ENCODE measurements around the gene USP10. TPM values are rescaled to one million over a fixed set of nuclear protein-coding genes. Genes with fewer than 3 reads are reported as not detected.

Gene USP10
- total RNA-seq, 2 experiments from 2014 or later = 93.9 to 95.2 TPM

DNA sequence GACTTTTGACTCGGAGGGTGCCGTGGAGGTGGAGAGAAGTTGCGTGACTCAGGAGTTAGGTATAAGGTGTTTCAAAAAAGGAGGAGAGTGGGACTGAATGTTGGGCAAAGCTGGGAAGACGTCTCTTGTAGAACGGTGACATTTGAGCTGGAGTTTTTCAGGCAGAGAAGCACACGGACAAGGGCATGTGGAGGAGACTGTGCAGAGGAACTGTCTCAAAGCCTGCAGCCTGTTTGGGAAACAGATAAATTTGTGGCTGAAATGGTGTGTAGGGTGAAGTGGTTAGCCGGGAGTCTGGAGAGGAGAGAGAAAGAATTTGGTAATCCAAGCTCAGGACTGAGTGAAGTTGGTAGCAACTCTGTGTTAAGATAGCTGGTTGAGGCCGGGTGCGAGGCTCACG is 9.8 kb downstream of the USP10 start:
- peaks cover 5% of the 10 kb centered on the region for H3K36me3 Mint-ChIP-seq (ENCODE audit: low read depth)
- no peak overlapping the region for H3K4me3 Mint-ChIP-seq
- CTCF ChIA-PET = interaction anchor here (1.0 to 1.8 kb wide), 3 partner anchors 8 to 29 kb away, joined by 3 to 10 read pairs (median 9); no protein-coding TSS in a partner anchor
- intact Hi-C loops (cut with micrococcal nuclease) = no loop called here
- H3K4me1 Mint-ChIP-seq (ENCODE audit: low read depth) = peaks cover 70% of the 10 kb centered on the region
- no peak overlapping the region for H3K27ac Mint-ChIP-seq
- DNase-seq = no peak
- no peaks in the 10 kb centered on the region for H3K27me3 Mint-ChIP-seq (ENCODE audit: low read depth)
- H3K9me3 Mint-ChIP-seq = no peaks in the 10 kb centered on the region

- Mint-ChIP-seq H3K27me3 (ENCODE audit: low read depth) (no peaks in the 10 kb centered on the region), H3K4me1 (ENCODE audit: low read depth) (peaks cover 69% of the 10 kb centered on the region), H3K9me3 (no peaks in the 10 kb centered on the region), H3K27ac (no peak overlapping the region), H3K36me3 (ENCODE audit: low read depth) (peaks cover 5% of the 10 kb centered on the region), H3K4me3 (no peak overlapping the region)
- intact Hi-C loops (cut with micrococcal nuclease) = no loop called here
- CTCF ChIA-PET = interaction anchor here (1.0 to 1.7 kb wide), 2 partner anchors 9 to 88 kb away, joined by 3 to 5 read pairs; no protein-coding TSS in a partner anchor
- no peak for DNase-seq
These were observed 10.9 kb downstream of the USP10 start for GRCh38 chr16:84710686-84711085.

GRCh38 chr16:84712138-84712671 is 12.4 kb downstream of the USP10 start:
- peaks cover 7% of the 10 kb centered on the region for H3K36me3 Mint-ChIP-seq (ENCODE audit: low read depth)
- no peak overlapping the region for H3K4me3 Mint-ChIP-seq
- intact Hi-C loops (cut with micrococcal nuclease) = no loop called here
- no peak overlapping the region for H3K27ac Mint-ChIP-seq
- H3K9me3 Mint-ChIP-seq = no peaks in the 10 kb centered on the region
- no peak for DNase-seq
- peaks cover 77% of the 10 kb centered on the region for H3K4me1 Mint-ChIP-seq (ENCODE audit: low read depth)
- H3K27me3 Mint-ChIP-seq (ENCODE audit: low read depth) = no peaks in the 10 kb centered on the region
- CTCF ChIA-PET = interaction anchor here (0.7 to 5.8 kb wide), 4 partner anchors 14 to 273 kb away, joined by 3 to 45 read pairs (median 4); no protein-coding TSS in a partner anchor

GRCh38 chr16:84712801-84713775 is 13.3 kb downstream of the USP10 start:
- no peaks in the 10 kb centered on the region for H3K9me3 Mint-ChIP-seq
- no peak overlapping the region for H3K4me3 Mint-ChIP-seq
- H3K27me3 Mint-ChIP-seq (ENCODE audit: low read depth) = no peaks in the 10 kb centered on the region
- H3K27ac Mint-ChIP-seq = no peak overlapping the region
- H3K36me3 Mint-ChIP-seq (ENCODE audit: low read depth) = peaks cover 12% of the 10 kb centered on the region
- CTCF ChIA-PET = interaction anchor here (0.5 to 5.8 kb wide), 5 partner anchors 13 to 207 kb away, joined by 3 to 45 read pairs (median 4); no protein-coding TSS in a partner anchor
- no peak for DNase-seq
- H3K4me1 Mint-ChIP-seq (ENCODE audit: low read depth) = peaks cover 77% of the 10 kb centered on the region
- intact Hi-C loops (cut with micrococcal nuclease) = no loop called here

DNA sequence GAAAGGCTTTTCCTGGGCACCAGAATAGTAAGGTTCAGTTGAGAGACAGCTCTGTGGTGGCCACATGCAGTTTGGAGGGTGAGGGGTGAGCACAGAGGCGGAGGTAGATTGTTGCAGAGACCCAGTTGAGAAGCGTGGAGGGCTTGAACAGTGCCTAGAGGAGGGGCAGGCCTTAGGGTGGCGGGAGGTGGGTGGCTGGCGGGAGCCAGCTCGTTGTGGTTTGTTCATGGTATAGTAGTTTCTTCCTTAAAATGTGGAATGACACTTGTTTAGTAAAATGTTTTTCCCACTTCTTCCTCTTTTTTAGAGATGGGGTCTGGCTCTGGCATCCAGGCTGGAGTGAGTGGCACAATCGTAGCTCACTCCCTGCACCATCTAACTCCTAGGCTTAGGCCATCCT is 14.2 kb downstream of the USP10 start:
- no peaks in the 10 kb centered on the region for H3K9me3 Mint-ChIP-seq
- no peak overlapping the region for H3K4me3 Mint-ChIP-seq
- intact Hi-C loops (cut with micrococcal nuclease) = no loop called here
- H3K36me3 Mint-ChIP-seq (ENCODE audit: low read depth) = peaks cover 12% of the 10 kb centered on the region
- H3K27ac Mint-ChIP-seq = no peak overlapping the region
- no peaks in the 10 kb centered on the region for H3K27me3 Mint-ChIP-seq (ENCODE audit: low read depth)
- no peak for DNase-seq
- CTCF ChIA-PET = interaction anchor here (0.9 to 5.8 kb wide), 3 partner anchors 12 to 92 kb away, joined by 4 to 45 read pairs (median 4); no protein-coding TSS in a partner anchor
- H3K4me1 Mint-ChIP-seq (ENCODE audit: low read depth) = peaks cover 77% of the 10 kb centered on the region

GRCh38 chr16:84715424-84715823 is 15.6 kb downstream of the USP10 start:
- peaks cover 15% of the 10 kb centered on the region for H3K36me3 Mint-ChIP-seq (ENCODE audit: low read depth)

DNA sequence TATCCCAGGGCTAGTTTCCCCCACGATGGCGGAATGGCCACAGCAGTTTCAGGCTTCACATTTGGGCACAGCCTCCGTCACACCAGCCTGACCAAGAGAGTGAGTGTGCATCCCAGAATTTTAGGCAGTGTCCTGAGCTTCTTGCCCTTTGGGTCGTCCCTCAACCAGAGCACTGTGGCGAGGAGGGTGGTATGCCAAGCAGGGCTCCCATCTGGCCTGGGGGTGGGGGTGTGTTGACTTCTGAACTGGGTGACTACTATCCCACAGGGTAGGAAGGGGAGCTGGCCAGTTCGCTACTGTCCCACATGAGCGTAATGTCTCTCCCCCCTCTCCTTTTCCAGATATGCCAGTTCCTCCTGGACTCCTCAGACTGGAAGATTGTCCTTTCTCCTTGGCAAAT is 16.1 kb downstream of the USP10 start:
- Mint-ChIP-seq H3K27ac (no peak overlapping the region), H3K4me3 (no peak overlapping the region), H3K4me1 (ENCODE audit: low read depth) (peaks cover 72% of the 10 kb centered on the region), H3K36me3 (ENCODE audit: low read depth) (peaks cover 12% of the 10 kb centered on the region), H3K9me3 (no peaks in the 10 kb centered on the region), H3K27me3 (ENCODE audit: low read depth) (no peaks in the 10 kb centered on the region)
- CTCF ChIA-PET = interaction anchor here (1.2 to 5.8 kb wide), 3 partner anchors 10 to 44 kb away, joined by 7 to 45 read pairs (median 13); no protein-coding TSS in a partner anchor
- no peak for DNase-seq
- intact Hi-C loops (cut with micrococcal nuclease) = no loop called here

More at GRCh38 chr16:84715424-84715823, 15.6 kb downstream of the USP10 start:
- CTCF ChIA-PET = interaction anchor here (1.2 to 5.8 kb wide), 3 partner anchors 10 to 43 kb away, joined by 7 to 45 read pairs (median 13); no protein-coding TSS in a partner anchor
- Mint-ChIP-seq H3K9me3 (no peaks in the 10 kb centered on the region), H3K4me3 (no peak overlapping the region), H3K4me1 (ENCODE audit: low read depth) (peaks cover 75% of the 10 kb centered on the region), H3K27me3 (ENCODE audit: low read depth) (no peaks in the 10 kb centered on the region), H3K27ac (no peak overlapping the region)
- intact Hi-C loops (cut with micrococcal nuclease) = no loop called here
- no peak for DNase-seq

DNA sequence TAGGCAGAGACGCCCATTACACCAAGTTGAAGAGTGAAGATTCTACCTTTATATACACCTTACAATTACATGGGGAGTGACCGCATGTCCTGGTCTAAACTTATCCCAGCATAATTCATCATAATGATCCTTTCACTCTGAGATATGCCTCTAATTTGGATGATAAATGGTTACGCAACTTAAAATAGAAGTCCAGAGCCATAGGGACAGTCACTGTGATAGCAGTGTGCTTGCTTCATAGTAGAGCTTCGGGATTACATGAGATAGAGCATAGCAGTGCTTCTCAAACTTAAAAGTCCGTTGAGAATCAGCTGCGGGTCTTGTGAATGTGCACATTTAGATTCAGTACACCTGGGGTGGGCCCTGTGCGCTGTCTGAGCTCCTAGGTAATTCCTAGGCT is 16.9 kb downstream of the USP10 start:
- no peak for DNase-seq
- intact Hi-C loops (cut with micrococcal nuclease) = no loop called here
- Mint-ChIP-seq H3K9me3 (no peaks in the 10 kb centered on the region), H3K4me1 (ENCODE audit: low read depth) (peaks cover 68% of the 10 kb centered on the region), H3K36me3 (ENCODE audit: low read depth) (peaks cover 12% of the 10 kb centered on the region), H3K27ac (no peak overlapping the region), H3K27me3 (ENCODE audit: low read depth) (no peaks in the 10 kb centered on the region), H3K4me3 (no peak overlapping the region)
- CTCF ChIA-PET = interaction anchor here (0.8 to 5.8 kb wide), 5 partner anchors 9 to 94 kb away, joined by 3 to 45 read pairs (median 3); no protein-coding TSS in a partner anchor

GRCh38 chr16:84717484-84717883 is 17.7 kb downstream of the USP10 start:
- peaks cover 70% of the 10 kb centered on the region for H3K4me1 Mint-ChIP-seq (ENCODE audit: low read depth)

DNA sequence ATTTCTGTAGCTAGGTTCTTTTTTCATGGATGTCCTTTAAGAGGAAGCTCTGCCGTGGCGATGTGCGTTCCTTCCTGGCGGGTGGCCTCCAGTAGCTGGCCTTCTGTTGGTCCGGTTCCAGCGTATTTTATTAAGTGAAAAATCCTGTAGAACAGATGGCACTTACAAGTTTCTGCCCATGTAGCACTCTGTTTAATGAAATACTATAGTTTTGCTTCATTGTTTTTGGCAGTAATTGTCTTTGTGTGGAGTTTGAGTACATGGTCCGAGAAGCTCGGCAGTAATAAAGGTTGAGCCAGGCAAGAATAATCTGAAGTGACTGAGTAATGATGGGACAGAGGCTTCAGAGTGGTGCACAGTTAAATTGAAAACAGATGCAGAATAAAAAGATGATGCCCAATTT is 20.4 kb downstream of the USP10 start:
- CTCF ChIA-PET = interaction anchor here (0.6 to 3.2 kb wide), 5 partner anchors 18 to 203 kb away, joined by 3 to 17 read pairs (median 7); no protein-coding TSS in a partner anchor
- intact Hi-C loops (cut with micrococcal nuclease) = no loop called here
- Mint-ChIP-seq H3K4me1 (ENCODE audit: low read depth) (peaks cover 76% of the 10 kb centered on the region), H3K36me3 (ENCODE audit: low read depth) (peaks cover 10% of the 10 kb centered on the region), H3K9me3 (no peaks in the 10 kb centered on the region), H3K4me3 (no peak overlapping the region), H3K27ac (no peak overlapping the region), H3K27me3 (ENCODE audit: low read depth) (no peaks in the 10 kb centered on the region)
- DNase-seq = no peak

More at GRCh38 chr16:84717484-84717883, 17.7 kb downstream of the USP10 start:
- Mint-ChIP-seq H3K27ac (peak overlapping the region; percentile 5), H3K9me3 (no peaks in the 10 kb centered on the region), H3K36me3 (ENCODE audit: low read depth) (peaks cover 12% of the 10 kb centered on the region), H3K4me3 (no peak overlapping the region), H3K27me3 (ENCODE audit: low read depth) (no peaks in the 10 kb centered on the region)
- intact Hi-C loops (cut with micrococcal nuclease) = no loop called here
- DNase-seq = no peak
- CTCF ChIA-PET = interaction anchor here (0.8 to 5.8 kb wide), 5 partner anchors 8 to 95 kb away, joined by 3 to 45 read pairs (median 3); no protein-coding TSS in a partner anchor

DNA sequence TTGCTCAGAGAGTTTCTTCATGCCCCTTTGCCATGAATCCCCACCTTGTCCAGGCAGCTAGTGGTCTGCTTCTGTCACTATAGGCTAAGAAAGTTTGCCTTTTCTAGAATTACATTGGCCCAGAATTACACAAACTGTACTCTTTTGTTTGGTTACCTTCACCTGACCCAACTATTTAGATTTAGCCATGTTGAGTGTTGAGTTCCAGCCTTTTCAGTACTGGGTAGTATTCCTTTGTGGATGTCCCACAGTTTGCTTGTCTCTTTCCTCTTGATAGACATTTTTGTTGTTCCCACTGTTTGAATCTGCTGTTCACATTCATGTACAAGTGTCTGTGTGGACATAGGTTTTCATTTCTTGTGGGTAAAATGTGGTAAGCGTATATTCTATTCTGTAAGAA is 22.3 kb downstream of the USP10 start:
- DNase-seq = no peak
- no peak overlapping the region for H3K4me3 Mint-ChIP-seq
- H3K4me1 Mint-ChIP-seq (ENCODE audit: low read depth) = peaks cover 82% of the 10 kb centered on the region
- H3K27me3 Mint-ChIP-seq (ENCODE audit: low read depth) = no peaks in the 10 kb centered on the region
- H3K9me3 Mint-ChIP-seq = no peaks in the 10 kb centered on the region
- intact Hi-C loops (cut with micrococcal nuclease) = no loop called here
- no peak overlapping the region for H3K27ac Mint-ChIP-seq
- CTCF ChIA-PET = interaction anchor here (1.5 kb wide), 1 partner anchor 20 kb away, joined by 3 read pairs; no protein-coding TSS in a partner anchor
- H3K36me3 Mint-ChIP-seq (ENCODE audit: low read depth) = peaks cover 9% of the 10 kb centered on the region

DNA sequence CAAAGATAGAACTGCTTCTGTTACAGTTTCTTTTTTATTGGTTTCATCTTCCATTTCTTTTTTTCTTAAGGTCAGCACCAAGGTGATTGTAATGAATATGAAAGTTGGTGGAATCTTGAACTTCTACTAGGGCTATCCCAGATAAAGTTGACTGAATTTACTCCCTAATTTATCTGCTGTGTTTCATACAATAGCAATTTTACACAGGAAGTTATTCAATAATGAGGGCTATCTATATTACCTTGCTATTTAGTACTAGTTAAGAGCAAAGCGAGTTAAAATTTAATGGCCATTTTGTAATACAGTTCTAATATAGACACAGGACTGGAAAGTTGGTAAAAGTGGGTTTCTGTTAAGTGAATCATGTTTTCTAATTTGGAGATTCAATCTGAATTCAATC is 24.1 kb downstream of the USP10 start:
- no peak for DNase-seq
- H3K27me3 Mint-ChIP-seq (ENCODE audit: low read depth) = no peaks in the 10 kb centered on the region
- no peak overlapping the region for H3K4me3 Mint-ChIP-seq
- no peak overlapping the region for H3K27ac Mint-ChIP-seq
- intact Hi-C loops (cut with micrococcal nuclease) = no loop called here
- no peaks in the 10 kb centered on the region for H3K9me3 Mint-ChIP-seq
- peaks cover 5% of the 10 kb centered on the region for H3K36me3 Mint-ChIP-seq (ENCODE audit: low read depth)
- CTCF ChIA-PET = interaction anchor here (1.0 to 8.2 kb wide), 8 partner anchors 9 to 101 kb away, joined by 3 to 124 read pairs (median 12); no protein-coding TSS in a partner anchor
- peaks cover 74% of the 10 kb centered on the region for H3K4me1 Mint-ChIP-seq (ENCODE audit: low read depth)
